Endothelial cell of umbilical vein (primary cell): ENCODE measurements around the gene NLGN1.

Source experiments
- EZH2 ChIP-seq: IDR thresholded peaks from 2 replicates; pipeline ENCODE4 v1.6.1; 2012; ENCODE audit warnings: borderline replicate concordance, low read depth, mild to moderate bottlenecking, moderate library complexity, low read length, inconsistent platforms; ENCODE audit not compliant: severe bottlenecking
- POLR2A ChIP-seq: IDR thresholded peaks from 2 replicates; pipeline ENCODE4 v1.6.1; 2012; ENCODE audit warnings: low read depth, mild to moderate bottlenecking, control low read depth, low read length
- POLR2AphosphoS5 ChIP-seq: IDR thresholded peaks from 2 replicates; pipeline ENCODE4 v1.6.1; 2012; ENCODE audit warnings: low read depth, mild to moderate bottlenecking, control low read depth, low read length, moderate library complexity; ENCODE audit not compliant: insufficient read depth

DNA sequence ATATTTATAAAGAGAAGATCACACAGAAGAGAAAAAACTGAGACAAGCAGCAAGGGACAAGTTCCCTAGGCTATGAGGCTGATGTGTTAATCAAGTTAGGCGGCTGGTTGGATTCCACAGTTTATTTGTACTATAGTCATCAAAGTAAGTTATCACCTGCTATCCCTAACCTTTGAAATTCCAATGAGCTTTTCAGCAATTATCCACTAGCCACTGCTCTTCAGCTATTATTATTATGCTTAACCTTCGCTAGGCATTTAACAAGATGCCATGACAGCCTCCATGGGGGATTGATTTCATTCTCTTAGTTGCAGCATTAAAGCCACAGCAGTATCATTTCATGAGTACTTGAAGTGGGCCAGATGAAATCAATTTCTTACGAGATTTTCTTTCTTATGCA, 762.1 kb downstream of the NLGN1 start:
- TF ChIP-seq POLR2A (no peak), POLR2AphosphoS5 (no peak), EZH2 (no peak)
